GM18505 (cell line): Measurements from ENCODE around the gene MPC1L.

Experiments used
- ATAC-seq: cut with Tn5 transposase; IDR thresholded peaks from one replicate; pipeline ENCODE4 v1.9.1; 2021; ENCODE audit not compliant: unreplicated experiment
- POLR2A ChIP-seq: IDR thresholded peaks from 4 replicates; pipeline ENCODE4 v1.6.1; 2011; ENCODE audit warnings: borderline replicate concordance; ENCODE audit not compliant: insufficient read depth, insufficient read length; ENCODE audit errors: extremely low read depth

Gene MPC1L

DNA sequence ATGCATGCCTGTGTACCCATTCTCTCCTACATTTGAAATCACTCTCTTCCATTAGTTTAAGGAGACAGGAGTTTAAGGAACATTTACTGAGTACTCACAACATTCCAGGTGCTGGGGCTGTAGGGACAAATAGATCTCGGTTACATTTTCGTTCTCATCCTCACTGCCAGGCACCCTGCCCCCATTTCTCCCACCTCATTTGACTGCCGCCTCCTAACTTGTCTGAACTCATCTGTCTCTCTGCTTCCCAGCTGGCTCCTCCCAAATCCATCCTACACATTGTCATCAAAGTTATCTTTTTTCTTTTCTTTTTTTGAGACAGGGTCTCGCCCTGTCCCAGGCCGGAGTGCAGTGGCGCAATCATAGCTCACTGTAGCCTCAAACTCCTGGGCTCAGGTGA lies 19.8 kb upstream of the MPC1L start:
- no peak for ATAC-seq
- TF ChIP-seq POLR2A = no peak

DNA sequence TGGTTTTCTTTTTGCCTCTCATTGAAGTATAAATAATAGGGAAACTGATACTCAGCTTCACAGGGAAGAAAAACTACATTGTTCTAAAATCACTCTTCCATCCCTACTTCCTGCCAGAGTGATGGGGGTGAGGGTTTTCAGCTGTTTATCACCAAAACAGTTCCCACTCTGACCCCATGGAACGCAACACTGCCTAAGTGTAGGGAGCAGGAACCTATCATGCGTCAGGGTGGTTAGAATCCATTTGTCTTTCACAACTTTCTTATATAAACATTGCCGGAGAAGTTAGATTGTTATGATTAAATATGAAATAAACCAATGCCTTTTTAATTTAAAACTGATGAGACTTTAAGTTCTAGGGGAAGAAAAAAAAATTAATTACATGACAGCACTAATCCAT lies 15.8 kb upstream of the MPC1L start:
- ATAC-seq = no peak
- TF ChIP-seq POLR2A = no peak

DNA sequence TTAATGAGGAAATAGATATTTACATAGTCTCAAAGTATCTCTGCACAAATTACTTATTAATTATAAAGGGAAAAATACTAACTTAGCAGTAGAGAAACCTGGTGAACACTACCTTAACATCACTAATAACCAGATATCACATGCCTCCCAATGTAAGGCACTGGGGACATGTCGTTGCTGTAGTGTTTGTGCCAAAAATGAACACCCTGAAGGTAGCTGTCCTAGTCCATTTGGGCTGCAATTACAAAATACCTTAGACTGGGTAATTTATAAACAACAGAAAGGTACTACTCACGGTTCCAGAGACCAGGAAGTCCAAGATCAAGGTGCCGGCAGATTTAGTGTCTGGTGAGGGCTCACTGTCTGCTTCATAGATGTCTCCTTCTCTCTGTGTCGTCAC lies 10.7 kb upstream of the MPC1L start:
- no peak for TF ChIP-seq POLR2A
- no peak for ATAC-seq

DNA sequence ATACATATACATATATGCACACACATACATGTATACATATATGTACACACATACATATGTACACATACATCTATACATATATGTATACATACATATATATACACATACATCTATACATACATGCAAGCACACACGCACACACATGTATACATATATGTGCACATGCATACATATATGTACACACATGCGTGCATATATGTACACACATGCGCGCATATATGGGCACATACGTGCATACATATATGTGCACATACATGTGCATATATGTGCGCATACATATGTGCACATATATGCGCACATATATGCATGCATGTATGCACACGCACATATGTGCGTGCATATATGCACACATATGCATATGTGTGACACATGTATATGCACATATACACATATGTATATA lies 7.3 kb upstream of the MPC1L start:
- no peak for ATAC-seq
- no peak for TF ChIP-seq POLR2A

DNA sequence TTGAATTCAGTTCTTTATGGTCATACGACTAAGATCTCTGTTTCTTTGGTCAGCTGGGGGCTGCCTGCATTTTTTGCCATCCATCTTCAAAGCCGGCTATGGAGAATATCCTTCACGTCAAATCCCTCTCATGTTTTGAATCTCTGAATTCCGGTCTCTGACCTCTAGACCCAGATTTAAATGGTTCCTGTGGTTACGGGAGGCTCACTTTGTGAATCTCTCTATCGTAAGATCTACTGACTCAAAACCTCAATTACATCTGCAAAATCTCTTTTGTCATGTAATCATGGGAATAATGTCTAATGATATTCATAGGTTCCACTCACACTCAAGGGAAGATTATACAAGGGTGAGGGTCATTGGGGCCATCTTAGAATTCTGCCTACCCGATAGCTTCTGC lies 5.7 kb upstream of the MPC1L start:
- TF ChIP-seq POLR2A = no peak
- ATAC-seq = no peak

DNA sequence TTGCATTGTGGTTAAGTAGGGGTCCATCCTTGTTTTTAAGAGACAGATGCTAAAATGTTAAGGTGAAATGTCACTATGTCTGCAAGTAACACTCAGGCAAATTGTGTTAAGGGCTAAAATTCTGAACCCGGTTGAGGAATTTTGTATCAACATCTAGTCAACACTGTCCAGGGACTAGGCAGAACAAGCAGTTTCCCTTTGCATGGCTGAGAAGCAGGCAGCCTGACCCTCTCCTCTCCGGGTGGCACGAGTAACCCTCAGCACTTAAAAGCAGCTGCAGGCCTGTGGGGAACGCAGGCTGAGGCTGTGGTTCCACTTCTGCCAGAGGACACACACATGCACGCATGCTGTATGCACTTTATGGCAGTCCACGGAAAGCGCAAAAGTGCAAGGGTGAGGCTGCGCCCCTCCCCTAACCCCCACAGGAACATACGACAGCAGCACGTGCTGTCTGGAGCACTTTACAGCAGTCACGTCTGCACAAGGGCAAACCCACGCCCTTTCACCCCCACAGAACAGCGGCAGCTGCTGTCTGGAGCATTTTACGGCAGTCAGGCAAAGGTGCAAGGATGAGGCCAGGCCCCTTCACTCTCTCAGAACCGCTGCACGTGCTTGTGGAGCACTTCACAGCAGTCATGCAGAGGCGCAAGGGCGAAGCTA lies 619 bp upstream of the MPC1L start:
- no peak for TF ChIP-seq POLR2A

DNA sequence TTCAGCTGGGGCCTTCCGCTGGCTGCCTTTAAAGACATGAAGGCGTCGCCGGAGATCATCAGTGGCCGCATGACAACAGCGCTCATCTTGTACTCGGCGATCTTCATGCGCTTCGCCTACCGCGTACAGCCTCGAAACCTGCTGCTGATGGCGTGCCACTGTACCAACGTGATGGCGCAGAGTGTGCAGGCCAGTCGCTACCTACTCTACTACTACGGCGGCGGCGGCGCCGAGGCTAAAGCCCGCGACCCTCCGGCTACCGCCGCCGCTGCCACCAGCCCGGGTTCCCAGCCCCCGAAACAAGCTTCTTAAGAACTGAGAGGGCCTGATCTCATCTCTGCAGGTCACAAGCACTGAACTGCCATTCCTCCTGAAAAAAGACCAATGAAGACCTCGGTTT lies 437 bp downstream of the MPC1L start:
- ATAC-seq = no peak
- no peak for TF ChIP-seq POLR2A

More for the DNA sequence above, 619 bp upstream of the MPC1L start:
- no peak for ATAC-seq

DNA sequence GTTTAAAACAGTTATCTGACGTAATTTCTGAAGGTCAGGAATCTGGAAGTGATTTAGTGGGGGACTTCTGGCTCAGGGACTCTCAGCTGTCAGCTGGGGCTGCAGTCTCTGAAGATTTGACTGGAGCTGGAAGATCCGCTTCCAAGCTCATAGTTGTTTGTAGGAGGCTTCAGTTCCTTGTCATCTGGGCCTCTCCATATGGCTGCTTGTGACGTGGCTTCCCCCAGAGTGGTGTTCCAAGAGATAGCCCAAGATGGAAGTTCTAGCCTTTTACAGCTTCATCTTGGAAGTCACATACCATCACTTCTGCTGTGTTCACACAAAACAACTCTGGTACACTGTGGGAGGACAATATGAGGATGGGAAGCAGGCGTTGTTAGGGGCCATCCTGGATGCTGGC lies 2.1 kb downstream of the MPC1L start:
- ATAC-seq = no peak
- no peak for TF ChIP-seq POLR2A

DNA sequence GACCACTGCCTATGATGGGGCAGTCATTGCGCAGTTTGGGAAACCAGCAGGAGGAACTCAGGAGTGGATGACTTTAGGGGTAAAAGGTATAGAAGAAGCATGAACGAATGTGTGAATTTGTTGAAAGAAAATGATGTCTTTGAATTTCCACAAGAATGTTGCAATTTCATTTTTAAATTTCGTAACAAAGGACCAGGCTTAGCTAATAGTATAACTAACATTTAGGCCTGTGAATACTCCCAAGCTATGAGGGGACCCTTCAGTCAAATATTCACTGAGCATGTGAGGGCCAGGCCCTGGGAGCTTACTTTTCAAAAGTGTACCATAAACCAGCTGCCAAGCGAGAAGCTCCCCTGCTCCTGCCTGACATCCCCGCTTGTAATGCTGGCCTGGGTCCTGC lies 5.3 kb downstream of the MPC1L start:
- no peak for ATAC-seq
- TF ChIP-seq POLR2A = no peak

DNA sequence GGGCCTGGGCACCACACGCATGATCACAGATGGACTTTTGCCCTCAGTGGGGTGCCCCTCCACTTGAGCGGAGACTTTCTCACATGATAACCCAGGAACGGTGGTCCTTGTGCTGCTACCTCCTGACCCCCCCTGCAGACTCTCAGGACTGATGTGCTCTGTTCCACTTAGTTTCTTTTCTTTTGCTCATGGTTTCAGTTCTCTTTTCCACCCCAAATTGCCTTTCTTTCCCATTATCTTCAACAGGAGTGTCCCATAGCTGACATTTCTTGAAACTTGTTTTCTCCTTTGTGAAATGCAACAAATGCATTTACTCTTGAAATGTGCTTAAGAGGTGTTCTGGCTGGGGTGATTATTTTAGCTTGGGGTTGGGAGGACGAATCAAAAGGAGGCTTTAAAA lies 9.0 kb downstream of the MPC1L start:
- no peak for TF ChIP-seq POLR2A
- ATAC-seq = no peak

DNA sequence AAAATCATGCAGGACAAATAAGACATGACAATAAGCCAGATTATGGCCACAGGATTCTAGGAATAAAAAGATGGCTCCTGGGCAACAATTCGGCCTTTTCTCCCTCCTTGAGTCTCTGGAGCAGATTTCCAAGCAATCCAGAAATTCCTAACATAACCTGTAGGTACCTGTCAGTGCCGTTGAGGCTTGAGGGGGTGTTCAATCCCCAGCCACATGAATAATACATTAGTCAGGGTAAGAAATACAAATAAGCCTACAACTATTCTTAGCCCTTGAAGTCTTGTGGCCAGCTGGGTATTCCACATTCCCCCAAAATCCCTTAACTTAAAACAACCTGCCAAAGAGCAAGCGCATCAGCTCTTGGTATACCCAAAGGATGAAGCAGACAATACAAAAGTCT lies 14.5 kb downstream of the MPC1L start:
- no peak for ATAC-seq
- no peak for TF ChIP-seq POLR2A

DNA sequence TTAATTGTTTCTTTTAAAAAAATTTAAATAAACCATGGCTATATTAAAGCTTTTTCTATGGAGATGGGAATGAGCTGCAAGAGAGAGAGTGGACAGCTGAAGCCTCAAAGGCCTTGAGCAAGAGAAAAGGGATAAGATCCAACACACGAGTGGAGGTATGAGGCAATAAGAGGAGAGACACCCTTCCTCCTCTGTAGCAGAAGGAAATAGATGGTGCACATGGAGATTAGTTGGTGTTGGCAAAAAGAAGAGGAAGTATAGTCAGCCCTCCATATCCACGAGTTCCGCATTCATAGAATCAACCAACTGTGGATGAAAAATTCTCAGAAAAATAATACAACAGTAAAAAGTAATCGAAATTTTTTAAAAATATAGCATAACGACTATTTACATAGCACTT lies 20.9 kb downstream of the MPC1L start:
- no peak for TF ChIP-seq POLR2A

DNA sequence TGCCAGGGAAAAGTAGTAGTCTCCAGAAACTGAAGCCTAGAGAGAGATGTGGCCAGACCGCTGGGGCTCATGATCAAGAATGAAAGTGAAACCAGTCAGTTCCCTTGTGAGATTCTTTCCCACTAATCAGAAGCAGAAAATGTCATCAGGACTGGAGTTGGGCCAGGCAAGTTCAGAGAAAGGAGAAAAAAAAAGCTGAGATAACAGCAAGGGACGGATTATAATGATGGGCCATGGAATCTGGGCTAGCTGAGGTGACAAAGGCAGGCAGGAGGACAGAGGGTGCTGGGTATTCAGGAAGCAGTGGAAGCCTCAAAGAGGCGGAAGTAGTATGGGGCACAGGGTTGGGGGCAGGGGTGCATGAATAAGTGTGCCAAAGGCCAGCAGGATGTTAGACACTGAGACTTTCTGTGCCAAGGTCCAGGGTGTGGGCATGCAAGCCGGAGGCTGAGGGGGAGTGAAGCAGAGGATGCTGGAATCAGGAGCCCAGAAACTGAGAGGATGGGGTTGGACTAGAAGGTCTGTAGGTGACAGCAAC lies 21.7 kb downstream of the MPC1L start:
- ATAC-seq = no peak
- TF ChIP-seq POLR2A = no peak

More for the DNA sequence above, 20.9 kb downstream of the MPC1L start:
- ATAC-seq = no peak

DNA sequence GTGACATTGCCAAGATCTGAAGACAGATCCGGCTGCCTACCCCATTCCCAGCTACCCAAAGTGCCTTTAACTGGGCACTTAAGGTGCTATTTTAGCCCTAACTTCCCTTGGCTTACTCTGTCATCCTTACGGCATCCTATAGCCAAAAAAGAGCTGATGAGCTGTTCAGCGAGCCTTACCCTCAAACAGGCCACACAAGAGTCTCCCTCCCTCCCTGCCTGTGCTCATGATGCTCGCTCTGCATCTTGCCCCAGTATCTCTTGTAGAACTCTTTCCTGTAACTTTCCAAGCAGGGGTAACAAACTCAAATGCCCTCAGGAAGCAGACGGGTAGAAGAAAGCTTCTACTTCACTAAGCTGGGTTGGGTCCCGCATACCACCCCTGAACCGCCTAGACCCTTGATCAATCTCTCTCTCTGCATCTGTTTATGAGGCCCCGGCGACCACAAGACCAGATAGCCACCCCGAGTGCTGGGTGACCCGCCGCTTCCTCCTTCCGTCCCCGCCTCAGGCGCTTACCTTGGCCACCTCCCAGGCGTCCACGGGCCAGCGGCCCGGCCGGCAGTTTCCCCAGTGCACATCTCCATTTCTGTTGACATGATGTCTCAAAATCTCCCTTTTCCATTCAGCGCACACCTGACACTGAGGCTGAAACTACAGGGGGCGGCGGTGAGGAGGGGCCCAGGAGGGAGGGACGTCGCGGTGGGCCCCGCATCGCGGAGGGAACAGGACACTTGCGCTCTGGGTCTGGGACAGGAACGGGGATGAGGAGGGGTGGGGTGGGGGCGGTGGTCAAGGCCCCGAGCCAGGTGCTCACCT lies 23.5 kb downstream of the MPC1L start:
- no peak for TF ChIP-seq POLR2A
- ATAC-seq = peak; percentile 31
